VCaP (cell line): ENCODE data around the gene IKBKE.

ENCODE experiments used
- H3K27ac ChIP-seq: fragments of 450-650 bp; 2 replicates; pipeline ENCODE4 v1.5.1; 2017
- CTCF ChIP-seq: fragments of 450-650 bp; conservative IDR thresholded peaks from 2 replicates; pipeline ENCODE4 v1.5.1; 2017; ENCODE audit warnings: mild to moderate bottlenecking, moderate library complexity

IKBKE gene

GRCh38 chr1:206435445-206435844 is 34.8 kb upstream of the IKBKE start:
- no peak overlapping the region for H3K27ac ChIP-seq
- TF ChIP-seq CTCF, result no peak

GRCh38 chr1:206438554-206438953 is 31.7 kb upstream of the IKBKE start:
- TF ChIP-seq CTCF, result no peak
- no peak overlapping the region for H3K27ac ChIP-seq

GRCh38 chr1:206439205-206439604 is 31.1 kb upstream of the IKBKE start:
- H3K27ac ChIP-seq, result no peak overlapping the region
- no peak for TF ChIP-seq CTCF

GRCh38 chr1:206441336-206441967 is 28.8 kb upstream of the IKBKE start:
- no peak overlapping the region for H3K27ac ChIP-seq
- TF ChIP-seq CTCF, result no peak

- TF ChIP-seq CTCF, result no peak
- H3K27ac ChIP-seq, result no peak overlapping the region
Measured at GRCh38 chr1:206442101-206442500, 28.2 kb upstream of the IKBKE start.

GRCh38 chr1:206445116-206445515 is 25.2 kb upstream of the IKBKE start:
- no peak for TF ChIP-seq CTCF

GRCh38 chr1:206445911-206446356 is 24.3 kb upstream of the IKBKE start:
- no peak overlapping the region for H3K27ac ChIP-seq
- TF ChIP-seq CTCF, result no peak

More at GRCh38 chr1:206445116-206445515, 25.2 kb upstream of the IKBKE start:
- no peak overlapping the region for H3K27ac ChIP-seq
